Breast epithelium (tissue), 3 donors: Measurements from ENCODE around the gene AOC3.

Source experiments
- CTCF ChIP-seq, 3 donors: fragments of 450-650 bp; IDR thresholded peaks; one replicate each; pipeline ENCODE4 v1.5.1; 2016 to 2017; ENCODE audit warnings: antibody characterized with exemption in 3 of 3, mild to moderate bottlenecking in 3 of 3, moderate library complexity in 3 of 3
- POLR2A ChIP-seq: fragments of 450-650 bp; IDR thresholded peaks from one replicate; pipeline ENCODE4 v1.6.1; 2016; ENCODE audit warnings: antibody characterized with exemption, mild to moderate bottlenecking, moderate library complexity

GRCh38 chr17:42857389-42857788 is 6.4 kb downstream of the AOC3 start:
- TF ChIP-seq CTCF (IDR thresholded peaks at IDR 0.05) (no peak), POLR2A (no peak)
